ENCODE data around the gene TPSAB1. TPM values are rescaled to one million over a fixed set of nuclear protein-coding genes. Genes with fewer than 3 reads are reported as not detected.

The TPSAB1 gene
- total RNA-seq, 2 donors from 2014 or later = 30.4 to 62.1 TPM

DNA sequence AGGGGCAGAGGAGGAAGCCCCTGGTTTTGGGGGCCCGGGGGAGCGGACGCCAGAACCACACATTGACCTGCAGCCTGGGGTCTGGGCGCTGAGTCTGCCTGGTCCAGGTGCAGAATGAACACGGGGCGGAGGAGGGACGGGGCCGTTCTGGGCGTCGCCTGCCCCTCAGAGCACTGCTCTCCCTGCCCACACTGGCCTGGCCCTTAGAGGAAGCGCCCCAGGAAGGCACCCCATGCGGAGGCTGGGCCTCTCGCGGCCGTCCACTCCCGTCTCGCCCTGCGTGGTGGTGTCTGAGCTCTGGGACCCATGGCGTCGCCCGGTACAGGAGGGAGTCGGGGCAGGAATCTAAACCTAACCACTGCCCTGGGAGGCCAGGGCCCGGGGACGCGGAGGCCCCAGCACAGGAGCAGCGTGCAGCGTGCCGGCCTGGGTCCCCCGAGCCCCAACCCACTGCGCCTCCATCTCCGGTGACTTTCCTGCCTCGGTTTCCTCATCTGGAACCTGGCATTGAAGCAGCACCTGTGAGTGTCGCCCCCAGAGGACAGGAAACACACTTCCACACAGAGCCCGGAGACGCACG is 19.7 kb downstream of the TPSAB1 start:
- no peak for DNase-seq
- H3K27me3 ChIP-seq = peaks cover 37% of the 10 kb centered on the region

DNA sequence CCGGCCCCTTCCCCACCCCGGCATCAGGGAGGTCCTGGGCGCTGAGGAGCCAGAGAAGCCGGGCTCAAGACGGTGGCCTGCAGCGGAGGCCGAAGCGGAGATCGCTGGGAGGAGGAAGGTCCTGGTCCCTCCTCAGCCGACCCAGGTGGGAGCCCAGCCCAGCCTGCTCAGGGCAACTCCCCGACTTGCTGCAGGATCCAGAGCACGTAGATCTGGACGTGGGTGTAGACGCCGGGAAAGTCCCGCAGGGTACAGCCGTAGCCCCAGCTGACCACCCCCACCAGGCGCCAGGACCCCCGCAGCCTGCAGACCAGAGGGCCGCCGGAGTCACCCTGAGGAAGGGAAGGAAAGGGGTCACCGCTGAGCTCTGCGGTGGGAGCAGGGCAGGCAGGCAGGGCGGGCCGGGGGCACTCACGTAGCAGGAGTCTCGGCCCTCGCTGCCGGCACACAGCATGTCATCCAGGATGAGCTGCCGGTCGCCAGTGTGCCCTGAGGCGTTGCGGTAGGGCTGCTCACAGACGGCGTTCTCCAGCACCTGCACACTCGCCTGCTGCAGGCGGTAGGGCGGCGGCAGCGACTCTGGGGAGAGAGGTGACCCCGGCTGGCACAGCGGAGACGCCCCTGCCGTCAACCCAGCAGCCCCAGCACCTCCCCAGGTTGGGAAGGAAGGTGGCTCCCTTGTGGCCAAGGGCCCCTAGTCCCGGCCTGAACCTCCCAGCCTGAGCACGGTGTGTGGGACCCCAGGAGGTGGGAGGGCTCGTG is 20.8 kb downstream of the TPSAB1 start:
- intact Hi-C loops (cut with DNase I) = no loop called here
- no peaks in the 10 kb centered on the region for H3K36me3 ChIP-seq
- H3K27ac ChIP-seq = no peak overlapping the region
- H3K9ac ChIP-seq (ENCODE audit: low read depth in 2 of 2, low read length in 2 of 2) = no peak overlapping the region
- no peak overlapping the region for H3K4me3 ChIP-seq
- no peaks in the 10 kb centered on the region for H3K9me3 ChIP-seq
- H3K27me3 ChIP-seq = peaks cover 37% of the 10 kb centered on the region
- no peak for DNase-seq
- H3K4me1 ChIP-seq = no peaks in the 10 kb centered on the region
- TF ChIP-seq, protein P1, sequence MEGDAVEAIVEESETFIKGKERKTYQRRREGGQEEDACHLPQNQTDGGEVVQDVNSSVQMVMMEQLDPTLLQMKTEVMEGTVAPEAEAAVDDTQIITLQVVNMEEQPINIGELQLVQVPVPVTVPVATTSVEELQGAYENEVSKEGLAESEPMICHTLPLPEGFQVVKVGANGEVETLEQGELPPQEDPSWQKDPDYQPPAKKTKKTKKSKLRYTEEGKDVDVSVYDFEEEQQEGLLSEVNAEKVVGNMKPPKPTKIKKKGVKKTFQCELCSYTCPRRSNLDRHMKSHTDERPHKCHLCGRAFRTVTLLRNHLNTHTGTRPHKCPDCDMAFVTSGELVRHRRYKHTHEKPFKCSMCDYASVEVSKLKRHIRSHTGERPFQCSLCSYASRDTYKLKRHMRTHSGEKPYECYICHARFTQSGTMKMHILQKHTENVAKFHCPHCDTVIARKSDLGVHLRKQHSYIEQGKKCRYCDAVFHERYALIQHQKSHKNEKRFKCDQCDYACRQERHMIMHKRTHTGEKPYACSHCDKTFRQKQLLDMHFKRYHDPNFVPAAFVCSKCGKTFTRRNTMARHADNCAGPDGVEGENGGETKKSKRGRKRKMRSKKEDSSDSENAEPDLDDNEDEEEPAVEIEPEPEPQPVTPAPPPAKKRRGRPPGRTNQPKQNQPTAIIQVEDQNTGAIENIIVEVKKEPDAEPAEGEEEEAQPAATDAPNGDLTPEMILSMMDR (IDR thresholded peaks at IDR 0.05) = no peak

More for the DNA sequence above, 19.7 kb downstream of the TPSAB1 start:
- Histone ChIP-seq H3K9ac (ENCODE audit: low read depth in 2 of 2, low read length in 2 of 2) (no peak overlapping the region), H3K9me3 (no peaks in the 10 kb centered on the region), H3K27ac (no peak overlapping the region), H3K36me3 (no peaks in the 10 kb centered on the region), H3K4me1 (no peaks in the 10 kb centered on the region), H3K4me3 (no peak overlapping the region)
- TF ChIP-seq, protein P1 (IDR thresholded peaks at IDR 0.05) = no peak
- intact Hi-C loops (cut with DNase I) = no loop called here

DNA sequence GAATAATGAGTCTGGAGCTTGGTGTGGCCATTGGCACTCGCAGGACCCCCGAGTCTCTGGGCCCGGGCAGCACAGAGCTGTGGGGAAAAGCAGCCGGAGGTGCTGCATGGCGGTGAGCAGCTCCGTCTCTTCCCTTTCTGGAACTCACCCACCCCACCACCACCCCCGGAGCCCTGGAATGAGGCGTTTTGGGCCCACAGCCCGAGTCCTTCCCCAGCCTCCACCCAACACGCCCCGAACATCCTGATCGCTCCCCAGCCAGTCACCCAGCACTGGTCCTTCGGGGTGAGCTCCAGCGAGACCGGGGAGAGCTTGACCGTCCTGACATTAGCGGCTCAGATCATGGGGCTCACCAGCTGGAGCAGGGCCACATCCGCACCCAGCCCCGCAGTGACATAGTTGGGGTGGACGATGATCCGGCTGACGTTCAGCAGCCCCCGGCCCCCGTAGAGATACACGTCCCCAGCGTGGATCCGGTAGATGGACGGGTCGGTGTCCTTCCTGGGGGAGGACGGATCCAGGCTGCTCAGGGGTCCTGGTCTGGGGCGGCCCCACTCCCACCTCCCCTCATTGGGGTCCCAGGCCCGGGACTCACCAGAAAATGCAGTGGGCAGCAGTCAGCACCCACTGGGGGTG is 21.8 kb downstream of the TPSAB1 start:
- Histone ChIP-seq H3K27me3 (peaks cover 37% of the 10 kb centered on the region), H3K4me1 (no peaks in the 10 kb centered on the region), H3K9me3 (no peaks in the 10 kb centered on the region), H3K9ac (ENCODE audit: low read depth in 2 of 2, low read length in 2 of 2) (no peak overlapping the region), H3K36me3 (no peaks in the 10 kb centered on the region), H3K4me3 (no peak overlapping the region), H3K27ac (no peak overlapping the region)
- TF ChIP-seq, protein P1 (IDR thresholded peaks at IDR 0.05) = no peak
- intact Hi-C loops (cut with DNase I) = no loop called here
- DNase-seq = no peak

DNA sequence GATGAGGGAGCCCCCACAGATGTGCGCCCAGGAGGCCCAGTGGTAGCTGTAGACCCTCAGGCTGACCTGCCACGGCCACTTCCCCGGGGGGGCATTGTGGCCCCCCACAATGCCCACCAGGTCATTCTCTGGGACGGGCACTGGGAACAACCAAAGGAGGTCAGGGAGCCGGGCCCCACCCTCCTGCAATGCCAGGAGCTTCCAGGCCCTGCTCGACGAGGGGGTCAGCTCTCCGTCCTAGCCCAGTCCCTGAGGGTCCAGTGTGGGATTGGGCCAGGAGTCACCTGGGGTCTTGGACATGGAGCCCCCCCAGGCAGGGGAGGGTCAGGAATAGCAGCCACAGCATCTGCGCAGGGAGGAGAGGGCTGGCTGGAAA is 22.3 kb downstream of the TPSAB1 start:
- Histone ChIP-seq H3K4me3 (no peak overlapping the region), H3K9ac (ENCODE audit: low read depth in 2 of 2, low read length in 2 of 2) (no peak overlapping the region), H3K27me3 (peaks cover 37% of the 10 kb centered on the region), H3K36me3 (no peaks in the 10 kb centered on the region), H3K9me3 (no peaks in the 10 kb centered on the region), H3K4me1 (no peaks in the 10 kb centered on the region), H3K27ac (no peak overlapping the region)
- intact Hi-C loops (cut with DNase I) = no loop called here
- TF ChIP-seq, protein P1 (IDR thresholded peaks at IDR 0.05) = no peak
- DNase-seq = no peak

DNA sequence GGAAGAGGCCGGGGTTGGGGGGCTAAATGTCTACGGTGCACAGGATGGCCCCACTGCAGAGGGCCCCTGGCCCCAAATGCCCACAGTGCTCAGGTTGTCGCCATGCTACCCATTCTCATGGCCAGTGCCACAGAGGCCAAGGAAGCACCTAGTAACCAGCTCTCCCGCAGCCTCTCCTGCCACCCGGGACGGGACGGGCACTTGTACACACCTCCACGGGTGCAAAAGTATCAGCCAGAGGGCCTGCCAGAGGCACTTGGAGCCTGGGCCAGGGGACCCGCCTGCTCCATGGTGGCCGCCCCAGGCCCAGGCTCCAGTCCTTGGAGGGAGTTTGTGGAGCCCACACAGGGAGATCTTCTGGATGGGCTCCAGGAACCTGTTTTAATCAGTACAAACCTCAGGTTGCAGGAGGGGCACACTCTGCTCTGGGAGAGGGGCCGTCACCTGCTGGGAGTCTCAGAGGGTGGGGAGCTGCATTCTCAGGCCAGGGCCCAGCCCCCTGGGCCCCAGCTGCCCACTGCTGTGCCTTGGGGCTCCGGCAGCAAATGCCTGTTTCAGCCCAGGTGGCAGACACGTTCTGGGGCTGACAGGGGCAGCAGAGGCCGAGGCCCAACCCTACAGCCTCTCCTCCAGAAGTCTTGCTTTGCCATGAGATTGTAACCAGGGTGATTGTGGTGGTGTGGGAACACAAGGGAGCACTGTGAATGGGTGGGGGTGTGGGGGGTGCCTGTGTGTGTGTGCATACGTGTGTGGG is 23.3 kb downstream of the TPSAB1 start:
- no peak for DNase-seq
- intact Hi-C loops (cut with DNase I) = no loop called here
- Histone ChIP-seq H3K36me3 (no peaks in the 10 kb centered on the region), H3K9me3 (no peaks in the 10 kb centered on the region), H3K9ac (ENCODE audit: low read depth in 2 of 2, low read length in 2 of 2) (no peak overlapping the region), H3K4me1 (no peaks in the 10 kb centered on the region), H3K27ac (no peak overlapping the region), H3K4me3 (no peak overlapping the region), H3K27me3 (peaks cover 37% of the 10 kb centered on the region)
- TF ChIP-seq, protein P1 (IDR thresholded peaks at IDR 0.05) = no peak

All from colonic mucosa (tissue), 4 donors.